HG03354 (cell line): ENCODE results near the gene CCDC92B.
"Not testable (repeated sequence)": the region's sequence is repeated elsewhere in the genome, so short reads cannot be mapped to it uniquely, and the experiment has no call there.

ENCODE experiments used
- ATAC-seq: cut with Tn5 transposase; IDR thresholded peaks from one replicate; pipeline ENCODE4 v1.9.1; 2021; ENCODE audit warnings: mild to moderate bottlenecking; ENCODE audit not compliant: unreplicated experiment, poor library complexity, severe bottlenecking

Gene CCDC92B

DNA sequence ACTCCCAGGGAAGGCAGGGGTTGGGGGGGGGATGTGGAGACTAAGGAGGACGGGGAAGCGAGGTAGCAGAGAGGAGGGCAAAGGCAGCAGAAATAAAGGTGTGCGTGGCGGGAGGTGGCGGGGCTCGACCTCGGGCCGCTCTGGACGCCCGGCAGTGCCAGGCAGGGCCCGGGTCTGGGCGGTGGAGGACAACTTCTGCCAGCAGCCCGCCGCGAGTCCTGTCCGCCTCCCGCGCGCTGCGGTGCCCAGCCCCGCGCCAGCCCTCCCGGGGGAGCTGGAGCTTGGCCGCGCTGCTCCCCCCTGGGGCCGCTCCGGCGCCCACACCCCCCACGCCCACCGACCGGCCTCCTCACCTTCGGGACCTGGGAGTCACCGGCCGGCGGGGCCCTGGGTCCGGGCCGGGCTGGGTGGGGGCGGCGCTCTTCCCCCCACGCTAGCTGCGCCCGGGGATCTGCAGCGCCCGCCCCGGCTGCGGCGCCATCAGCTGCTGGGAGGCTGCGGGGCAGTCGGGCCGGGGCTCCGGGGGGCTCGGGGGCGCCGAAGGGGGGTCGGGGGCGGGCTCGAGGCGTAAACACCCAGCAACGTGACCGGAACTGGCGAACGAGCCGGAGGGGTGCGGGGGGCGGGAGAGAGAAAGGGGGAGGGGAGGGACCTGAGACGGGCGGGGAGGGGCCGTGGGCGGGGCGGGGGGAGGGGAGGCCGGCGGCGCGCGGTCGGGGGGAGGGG lies at the start of gene CCDC92B:
TSS of gene CCDC92B (minus strand) at position 595 of the 726 bp plus-strand sequence. CDS start 14,507 bp downstream, outside the sequence.
- no peak for ATAC-seq

DNA sequence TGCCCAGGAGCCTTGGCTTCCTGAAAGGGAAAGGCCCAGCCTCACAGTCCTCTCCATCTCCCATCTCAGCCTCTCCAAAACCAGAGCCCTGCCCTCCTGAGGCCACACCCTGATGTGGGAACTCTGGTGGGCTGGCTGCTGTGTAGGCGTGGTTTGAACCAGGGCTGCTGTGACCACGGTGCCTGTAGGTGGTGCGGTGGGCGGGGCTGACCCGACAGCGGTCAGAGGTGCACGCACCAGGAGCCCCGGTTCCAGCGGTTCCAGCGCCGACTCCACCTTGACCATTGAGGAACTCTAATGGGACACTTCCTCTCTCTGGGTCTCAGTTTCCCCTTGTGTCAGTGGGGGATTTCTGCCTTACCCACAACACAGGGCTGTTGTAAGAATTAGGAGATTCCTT lies 49.2 kb upstream of the CCDC92B start:
- ATAC-seq = no peak

- no peak for ATAC-seq
These were observed 48.7 kb upstream of the CCDC92B start for GRCh38 chr17:2798188-2798587.

- no peak for ATAC-seq
These were observed 48.2 kb upstream of the CCDC92B start for GRCh38 chr17:2797637-2798036.

DNA sequence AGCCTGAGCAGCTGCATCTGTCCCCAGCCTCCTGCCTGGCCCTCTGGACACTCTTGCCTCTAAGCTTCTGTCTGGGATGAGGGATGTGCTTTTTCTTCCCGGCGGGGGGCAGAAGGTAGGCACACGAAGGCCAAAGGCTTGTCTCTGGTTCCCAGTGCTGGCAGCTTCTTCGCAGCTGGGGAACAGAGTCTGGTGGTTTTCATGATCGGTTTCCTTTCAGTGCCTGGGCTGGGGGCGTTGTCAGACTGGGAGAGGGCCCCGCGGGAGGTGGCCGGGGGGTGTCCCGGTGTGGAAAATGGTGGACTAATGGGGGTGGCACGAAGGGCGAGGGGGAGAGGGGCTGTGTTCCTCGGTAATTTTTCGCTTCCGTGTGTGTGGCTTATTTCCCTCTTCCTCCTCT lies 47.8 kb upstream of the CCDC92B start:
- ATAC-seq = no peak

DNA sequence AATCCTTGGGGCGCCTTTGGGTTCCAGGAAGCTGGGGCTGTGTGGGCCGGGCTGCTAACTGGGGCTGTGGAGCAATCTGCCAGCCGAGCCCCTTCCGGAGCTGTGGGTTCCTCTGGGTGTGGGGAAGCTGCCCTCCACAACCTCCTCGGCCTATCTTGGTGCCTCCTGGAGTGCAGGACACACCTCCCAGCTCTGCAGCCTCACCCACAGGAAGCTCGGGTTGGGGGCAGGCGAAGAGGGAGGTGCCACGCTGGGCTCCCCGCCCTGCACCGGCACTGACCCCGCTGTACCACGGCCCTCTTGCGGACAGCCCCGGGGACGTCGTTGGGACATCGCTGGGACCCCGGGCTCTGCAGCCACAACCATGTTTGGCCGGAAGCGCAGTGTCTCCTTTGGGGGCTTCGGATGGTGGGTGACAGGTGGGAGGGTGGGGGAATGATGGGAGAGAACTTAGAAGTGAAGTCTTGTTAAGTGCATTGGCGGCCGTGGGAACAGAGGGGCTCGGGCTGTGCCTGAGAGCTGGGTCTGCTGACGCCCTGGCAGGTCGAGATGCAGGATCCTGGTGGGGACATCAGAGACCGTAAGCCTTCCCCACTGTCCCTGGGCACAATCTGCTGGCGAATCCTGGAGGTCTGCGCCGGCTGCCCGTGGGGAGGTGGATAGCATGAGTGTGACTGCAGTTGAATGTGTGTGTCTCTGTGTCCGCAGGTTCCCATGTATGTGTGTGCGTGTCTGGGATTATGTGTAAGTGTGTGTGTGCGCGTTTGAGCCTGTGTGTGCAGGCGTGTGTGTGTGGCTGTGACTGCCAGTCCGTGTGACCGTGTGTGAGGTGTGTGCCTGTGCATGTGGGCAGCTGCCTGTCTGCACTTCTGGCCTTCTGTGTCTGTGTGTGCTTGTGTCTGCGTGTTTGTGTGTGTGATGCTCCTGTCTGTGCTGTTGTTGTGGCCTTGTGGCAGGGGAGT lies 47.0 kb upstream of the CCDC92B start, which contains the start of gene RAP1GAP2:
TSS of gene RAP1GAP2 (plus strand) at position 275 of the 962 bp plus-strand sequence. CDS start at position 365, 90 bp downstream.
- no peak for ATAC-seq

GRCh38 chr17:2795441-2796163 lies 46.1 kb upstream of the CCDC92B start:
- no peak for ATAC-seq

DNA sequence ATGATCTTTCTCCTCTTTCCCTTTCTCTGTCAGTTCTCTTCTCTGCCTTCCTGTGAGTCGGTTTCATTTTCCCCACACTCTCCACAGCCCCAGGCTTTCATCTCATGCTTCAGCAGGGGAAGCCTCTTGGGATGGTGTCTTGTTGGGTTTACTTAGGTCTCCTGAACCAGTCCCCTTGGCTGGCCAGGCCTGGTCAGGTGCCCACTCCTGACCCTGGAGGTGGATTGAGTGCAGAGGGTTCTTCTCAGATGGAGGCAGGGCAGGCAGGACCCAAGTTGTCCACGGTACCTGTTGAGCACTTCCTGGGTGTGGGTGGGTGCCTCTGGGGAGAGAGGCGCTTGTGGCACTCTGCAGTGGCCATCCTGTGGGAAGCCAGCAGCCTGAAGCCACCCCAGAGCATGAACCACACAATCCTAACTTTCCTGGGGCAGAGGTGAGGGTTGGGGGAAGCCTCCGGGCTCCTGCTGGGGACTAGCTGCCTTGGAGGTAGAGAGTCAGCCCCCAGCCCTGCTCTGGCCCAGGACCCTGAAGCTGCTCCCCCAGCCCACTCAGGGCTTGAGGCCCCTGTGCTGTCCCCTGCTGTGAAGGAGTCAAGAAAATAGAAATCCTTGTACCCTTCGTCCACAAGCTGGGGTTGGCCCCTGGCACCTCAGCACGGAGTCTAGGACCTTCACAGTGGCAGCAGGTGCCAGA lies 44.8 kb upstream of the CCDC92B start:
- no peak for ATAC-seq

DNA sequence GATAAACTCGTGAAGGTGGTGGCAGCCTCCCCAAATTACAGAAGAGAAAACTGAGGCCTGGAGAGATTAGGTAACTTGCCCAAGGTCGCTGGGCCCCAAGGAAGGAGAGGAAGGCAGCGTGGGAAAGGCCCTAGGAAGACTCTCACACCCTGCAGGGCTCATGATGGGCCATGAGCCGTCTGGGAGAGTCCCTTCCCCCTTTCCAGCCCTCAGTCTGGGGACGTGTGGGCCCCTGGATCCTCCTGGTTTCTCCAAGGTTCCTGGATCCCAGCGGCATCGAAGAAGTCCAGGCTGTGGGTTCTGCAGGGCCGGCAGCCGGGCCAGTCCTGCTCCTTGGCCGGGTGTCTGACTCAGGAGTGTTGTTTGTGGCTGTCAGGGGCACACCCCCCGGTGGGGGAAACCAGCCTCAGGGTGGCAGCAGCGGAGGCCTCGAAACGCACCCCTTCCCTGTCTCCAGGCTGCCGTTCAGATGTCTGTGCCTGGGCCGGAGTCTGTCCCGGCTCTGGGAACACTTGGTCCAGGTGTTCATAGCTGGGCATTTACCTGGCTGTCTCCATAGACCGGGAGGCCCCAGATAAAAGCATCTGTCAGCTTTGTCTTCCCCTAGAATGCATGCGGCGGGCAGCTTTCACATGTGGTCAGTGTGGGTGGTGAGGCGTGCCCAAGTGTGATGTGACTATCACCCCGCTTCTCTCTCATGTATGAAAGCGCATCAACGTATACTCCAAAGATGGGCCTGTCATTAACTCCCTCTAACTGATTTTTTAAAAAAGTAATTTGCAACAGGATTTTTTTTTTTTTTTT lies 43.1 kb upstream of the CCDC92B start:
- no peak for ATAC-seq

DNA sequence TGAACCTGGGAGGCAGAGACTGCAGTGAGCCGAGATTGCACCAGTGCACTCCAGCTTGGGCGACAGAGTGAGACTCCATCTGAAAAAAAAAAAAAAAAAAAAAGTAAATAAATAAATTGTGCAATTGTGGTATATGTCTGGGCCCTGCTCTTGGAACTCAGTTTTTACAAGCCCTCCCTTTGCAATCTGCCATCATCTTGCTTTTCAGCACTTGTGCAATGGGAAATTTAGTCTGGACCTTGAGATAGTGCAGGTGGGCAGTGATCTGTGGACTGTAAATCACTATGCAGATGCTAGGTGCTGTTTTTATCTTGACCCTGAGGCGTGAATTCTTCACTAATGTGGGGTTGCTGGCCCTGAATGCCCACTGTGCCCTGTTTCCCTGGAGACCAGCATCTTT lies 40.2 kb upstream of the CCDC92B start:
- no peak for ATAC-seq

- peak; percentile 75 for ATAC-seq
These were observed 36.9 kb upstream of the CCDC92B start for GRCh38 chr17:2786176-2786881.

DNA sequence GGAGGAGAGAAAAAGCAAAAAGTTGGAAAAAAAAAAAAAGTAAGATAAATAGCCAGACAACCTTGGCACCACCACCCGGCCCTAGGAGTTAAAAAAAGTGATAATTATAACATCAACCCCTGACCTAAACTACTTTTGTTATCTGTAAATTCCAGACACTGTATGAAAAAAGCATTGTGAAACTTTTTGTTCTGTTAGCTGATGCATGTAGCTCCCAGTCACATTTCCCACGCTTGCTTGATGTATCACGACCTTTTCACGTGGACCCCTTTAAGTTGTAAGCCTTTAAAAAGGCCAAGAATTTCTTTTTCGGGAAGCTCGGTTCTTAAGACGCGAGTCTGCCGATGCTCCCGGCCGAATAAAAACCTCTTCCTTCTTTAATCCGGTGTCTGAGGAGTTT lies 35.9 kb upstream of the CCDC92B start:
- not testable (repeated sequence) for ATAC-seq

GRCh38 chr17:2784864-2785263 lies 35.4 kb upstream of the CCDC92B start:
- no peak for ATAC-seq

GRCh38 chr17:2783310-2784030 lies 34.0 kb upstream of the CCDC92B start:
- no peak for ATAC-seq

GRCh38 chr17:2782055-2782454 lies 32.6 kb upstream of the CCDC92B start:
- ATAC-seq = no peak

- ATAC-seq = not testable (repeated sequence)
These were observed 32.1 kb upstream of the CCDC92B start for GRCh38 chr17:2781598-2781997.

GRCh38 chr17:2780931-2781454 lies 31.5 kb upstream of the CCDC92B start:
- no peak for ATAC-seq
